Skeletal muscle cell (primary cell): Measurements from ENCODE around the gene TMEM178B.

Experiments used
- DNase-seq: peaks from one replicate; pipeline ENCODE4 v3.0.0-alpha.2; 2010; ENCODE audit warnings: low read depth
- H3K4me3 ChIP-seq: 2 replicates; pipeline ENCODE4 v1.5.1; 2011; ENCODE audit warnings: low read depth, mild to moderate bottlenecking, control low read depth, low read length, moderate library complexity

Gene TMEM178B

GRCh38 chr7:141126107-141126506 lies 52.2 kb downstream of the TMEM178B start:
- DNase-seq = no peak
- no peak overlapping the region for H3K4me3 ChIP-seq

- H3K4me3 ChIP-seq = no peak overlapping the region
- DNase-seq = no peak
Measured at GRCh38 chr7:141128506-141128905, 54.6 kb downstream of the TMEM178B start.

GRCh38 chr7:141128931-141129330 lies 55.1 kb downstream of the TMEM178B start:
- no peak overlapping the region for H3K4me3 ChIP-seq
- no peak for DNase-seq

GRCh38 chr7:141132671-141133070 lies 58.8 kb downstream of the TMEM178B start:
- no peak overlapping the region for H3K4me3 ChIP-seq
- DNase-seq = no peak

- no peak overlapping the region for H3K4me3 ChIP-seq
- DNase-seq = no peak
Measured at GRCh38 chr7:141133646-141134045, 59.8 kb downstream of the TMEM178B start.

- DNase-seq = no peak
- H3K4me3 ChIP-seq = no peak overlapping the region
Measured at GRCh38 chr7:141142058-141142457, 68.2 kb downstream of the TMEM178B start.

GRCh38 chr7:141144921-141145629 lies 71.2 kb downstream of the TMEM178B start:
- no peak overlapping the region for H3K4me3 ChIP-seq
- no peak for DNase-seq

GRCh38 chr7:141145630-141145982 lies 71.7 kb downstream of the TMEM178B start:
- DNase-seq = no peak
- H3K4me3 ChIP-seq = no peak overlapping the region

- DNase-seq = no peak
- H3K4me3 ChIP-seq = no peak overlapping the region
Measured at GRCh38 chr7:141147482-141147881, 73.6 kb downstream of the TMEM178B start.

- no peak overlapping the region for H3K4me3 ChIP-seq
- no peak for DNase-seq
Measured at GRCh38 chr7:141150465-141150864, 76.6 kb downstream of the TMEM178B start.

GRCh38 chr7:141151746-141152145 lies 77.9 kb downstream of the TMEM178B start:
- no peak overlapping the region for H3K4me3 ChIP-seq

GRCh38 chr7:141153231-141153630 lies 79.4 kb downstream of the TMEM178B start:
- H3K4me3 ChIP-seq = no peak overlapping the region
- DNase-seq = no peak

More at GRCh38 chr7:141151746-141152145, 77.9 kb downstream of the TMEM178B start:
- no peak for DNase-seq

GRCh38 chr7:141154131-141154732 lies 80.4 kb downstream of the TMEM178B start:
- no peak for DNase-seq
- no peak overlapping the region for H3K4me3 ChIP-seq

GRCh38 chr7:141156407-141156806 lies 82.5 kb downstream of the TMEM178B start:
- DNase-seq = no peak
- no peak overlapping the region for H3K4me3 ChIP-seq

GRCh38 chr7:141157138-141157765 lies 83.4 kb downstream of the TMEM178B start:
- H3K4me3 ChIP-seq = no peak overlapping the region
- DNase-seq = no peak

GRCh38 chr7:141158561-141158960 lies 84.7 kb downstream of the TMEM178B start:
- peak; percentile 75 for DNase-seq
- H3K4me3 ChIP-seq = no peak overlapping the region

- H3K4me3 ChIP-seq = no peak overlapping the region
- no peak for DNase-seq
Measured at GRCh38 chr7:141160246-141160860, 86.5 kb downstream of the TMEM178B start.

GRCh38 chr7:141161550-141162535 lies 88.0 kb downstream of the TMEM178B start:
- H3K4me3 ChIP-seq = no peak overlapping the region
- no peak for DNase-seq

GRCh38 chr7:141165521-141165920 lies 91.7 kb downstream of the TMEM178B start:
- DNase-seq = no peak
- no peak overlapping the region for H3K4me3 ChIP-seq
